ENCODE results near the gene S1PR4.

DNA sequence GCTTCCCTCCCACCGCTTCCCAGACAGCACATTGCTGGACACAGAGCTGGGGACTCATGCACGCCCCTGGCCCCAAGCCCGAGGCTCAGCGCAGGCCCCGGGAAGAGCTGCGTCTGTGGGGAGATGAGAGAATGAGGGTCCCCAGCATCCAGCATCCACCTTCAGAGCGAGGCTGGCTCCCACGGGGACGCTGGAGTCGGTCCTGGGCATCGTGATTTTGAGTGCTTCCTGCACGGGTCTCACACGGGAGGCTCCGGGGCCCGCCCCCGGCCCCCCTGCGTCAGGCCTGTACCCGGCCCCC lies 11.9 kb downstream of the S1PR4 start:
- TF ChIP-seq EZH2phosphoT487 (IDR thresholded peaks at IDR 0.05; ENCODE audit: low read depth, severe bottlenecking, unreplicated experiment) (no peak), EZH2 (IDR thresholded peaks at IDR 0.05; ENCODE audit: borderline replicate concordance) (no peak)

All from hepatocyte (in vitro differentiated cells).